GM13977 (cell line): ENCODE measurements around the gene CTSZ.

Experiments
- DNase-seq: peaks from one replicate; pipeline ENCODE4 v3.0.0; 2012; ENCODE audit warnings: low spot score
- in situ Hi-C: fragments of 300-500 bp; cut with MboI; formaldehyde crosslinking; loops from one replicate; pipeline ENCODE4 v1.12.0; 2022; ENCODE audit warnings: low sequenced_read_pairs, low pct_unique_long_range_greater_than_20kb, mixed read lengths, inconsistent platforms; ENCODE audit not compliant: unreplicated experiment
- TF ChIP-seq, protein P1 (sequence below): IDR thresholded peaks from 2 replicates; pipeline ENCODE4 v1.5.1; 2012; ENCODE audit warnings: mild to moderate bottlenecking, control low read depth; ENCODE audit not compliant: insufficient read depth; ENCODE audit errors: extremely low read depth, missing control alignments

CTSZ gene

DNA sequence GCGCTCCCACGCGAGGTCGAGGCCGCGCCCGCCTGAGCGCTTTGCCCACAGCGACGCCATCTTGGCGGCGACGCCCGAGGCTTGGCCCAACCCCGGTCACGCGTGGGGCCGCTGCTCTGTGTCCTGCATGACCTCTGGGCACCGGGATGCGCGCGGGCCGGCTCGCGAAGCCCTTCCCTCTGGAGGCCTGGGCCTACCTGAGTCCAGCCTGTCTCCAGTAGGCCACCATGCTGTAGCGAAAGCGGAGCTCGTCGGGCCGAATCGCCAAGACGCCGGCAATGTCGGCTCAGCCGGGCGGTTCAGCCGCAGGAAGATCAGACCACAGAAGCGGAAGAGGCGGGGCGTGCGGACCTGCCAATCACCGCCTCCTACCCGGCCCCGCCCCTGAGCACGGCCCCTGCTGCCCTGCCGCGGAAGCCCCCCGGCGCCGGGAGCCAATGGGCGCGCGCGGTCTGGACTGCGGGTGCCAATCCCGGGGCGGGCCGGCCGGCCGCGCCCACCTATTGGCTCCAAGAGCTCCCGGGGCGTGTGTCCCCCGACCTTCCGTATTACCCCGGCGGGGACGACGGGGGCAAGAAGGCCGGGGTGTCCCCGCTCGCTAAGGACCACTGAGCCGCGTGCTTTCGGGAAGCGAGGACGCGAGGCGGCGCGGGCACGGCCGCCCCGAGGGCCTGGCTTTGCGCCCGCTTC, 25.1 kb upstream of the CTSZ start, which contains the start of gene ATP5F1E:
TSS of gene ATP5F1E (minus strand) at position 313 of the 690 bp plus-strand sequence. CDS start at position 229, 84 bp downstream.
- in situ Hi-C loops: no loop called here
- TF ChIP-seq, protein P1, sequence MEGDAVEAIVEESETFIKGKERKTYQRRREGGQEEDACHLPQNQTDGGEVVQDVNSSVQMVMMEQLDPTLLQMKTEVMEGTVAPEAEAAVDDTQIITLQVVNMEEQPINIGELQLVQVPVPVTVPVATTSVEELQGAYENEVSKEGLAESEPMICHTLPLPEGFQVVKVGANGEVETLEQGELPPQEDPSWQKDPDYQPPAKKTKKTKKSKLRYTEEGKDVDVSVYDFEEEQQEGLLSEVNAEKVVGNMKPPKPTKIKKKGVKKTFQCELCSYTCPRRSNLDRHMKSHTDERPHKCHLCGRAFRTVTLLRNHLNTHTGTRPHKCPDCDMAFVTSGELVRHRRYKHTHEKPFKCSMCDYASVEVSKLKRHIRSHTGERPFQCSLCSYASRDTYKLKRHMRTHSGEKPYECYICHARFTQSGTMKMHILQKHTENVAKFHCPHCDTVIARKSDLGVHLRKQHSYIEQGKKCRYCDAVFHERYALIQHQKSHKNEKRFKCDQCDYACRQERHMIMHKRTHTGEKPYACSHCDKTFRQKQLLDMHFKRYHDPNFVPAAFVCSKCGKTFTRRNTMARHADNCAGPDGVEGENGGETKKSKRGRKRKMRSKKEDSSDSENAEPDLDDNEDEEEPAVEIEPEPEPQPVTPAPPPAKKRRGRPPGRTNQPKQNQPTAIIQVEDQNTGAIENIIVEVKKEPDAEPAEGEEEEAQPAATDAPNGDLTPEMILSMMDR: no peak
- peak; percentile 97 for DNase-seq

DNA sequence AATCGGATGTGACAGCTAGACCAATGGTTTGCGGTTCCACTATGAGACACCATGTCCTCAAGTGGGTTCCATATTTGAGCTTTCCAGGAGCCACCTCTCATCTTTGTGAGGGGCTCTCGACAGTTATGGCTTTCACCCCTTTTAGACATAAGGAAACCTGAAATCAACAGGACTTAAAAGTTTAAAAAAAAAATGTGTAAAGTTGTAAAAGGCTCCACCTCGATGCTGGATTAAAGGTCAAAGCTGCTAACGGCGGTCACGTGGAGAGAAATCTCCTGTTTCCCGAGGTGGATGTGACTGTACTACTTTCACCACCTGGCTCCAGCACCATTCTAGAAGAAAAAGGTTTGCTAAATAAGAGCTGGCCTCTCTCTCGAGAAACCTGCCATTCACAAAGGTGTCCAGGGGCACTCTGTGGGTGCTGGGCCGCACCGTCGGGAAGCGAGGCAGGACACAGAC, 24.5 kb upstream of the CTSZ start:
- TF ChIP-seq, protein P1: no peak
- DNase-seq: no peak
- in situ Hi-C loops: no loop called here

DNA sequence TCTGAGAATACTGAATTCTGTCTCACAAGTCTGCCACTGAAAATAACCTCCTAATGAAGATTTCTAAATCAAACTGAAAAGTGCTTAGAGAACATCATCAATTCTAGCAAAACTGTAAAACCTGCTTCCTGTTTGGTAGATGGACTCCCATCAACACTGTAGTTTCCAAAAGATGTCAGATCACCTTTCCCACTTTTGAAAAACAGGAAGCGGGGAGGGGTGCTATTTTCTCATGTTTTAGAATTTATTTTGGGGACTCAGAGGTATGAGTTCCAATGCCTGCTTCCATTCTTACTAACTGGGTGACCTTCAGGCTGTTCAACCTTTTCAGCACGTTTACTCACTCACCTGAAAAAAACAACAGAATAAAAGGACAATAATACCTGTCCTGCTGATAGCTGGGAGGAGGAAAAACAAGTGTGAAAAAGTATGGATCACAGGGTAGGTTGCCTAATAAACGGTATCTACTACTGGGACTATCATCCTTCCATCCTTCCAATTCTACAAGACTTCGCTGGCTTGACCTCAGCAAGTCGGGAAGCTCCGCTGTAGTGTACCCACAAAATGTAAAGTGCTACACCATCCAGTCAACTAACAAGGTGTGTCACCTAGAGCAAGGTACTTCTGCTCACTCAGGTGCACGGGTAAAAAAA, 24.0 kb upstream of the CTSZ start:
- no peak for DNase-seq
- in situ Hi-C loops: no loop called here
- TF ChIP-seq, protein P1: no peak

DNA sequence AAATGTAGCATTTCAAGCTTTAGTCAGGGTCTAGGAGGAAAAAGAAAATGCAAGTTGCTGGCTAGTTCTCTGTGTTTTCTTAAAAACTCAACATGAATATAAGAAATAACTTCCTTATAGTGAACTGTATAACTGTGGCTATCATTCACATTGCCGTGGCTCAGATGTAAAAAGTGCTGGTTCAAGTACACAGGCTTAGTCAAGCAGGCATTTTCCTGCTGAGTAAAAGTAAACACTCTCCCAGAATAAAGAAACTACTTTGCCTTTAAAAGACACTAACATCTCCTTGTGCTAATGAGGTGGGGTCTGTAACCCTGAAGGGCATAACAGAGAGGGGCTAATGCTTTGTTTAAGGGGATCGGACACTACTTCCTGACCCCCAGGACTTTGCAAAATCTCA, 21.8 kb upstream of the CTSZ start:
- no peak for DNase-seq
- TF ChIP-seq, protein P1: no peak
- in situ Hi-C loops: no loop called here

DNA sequence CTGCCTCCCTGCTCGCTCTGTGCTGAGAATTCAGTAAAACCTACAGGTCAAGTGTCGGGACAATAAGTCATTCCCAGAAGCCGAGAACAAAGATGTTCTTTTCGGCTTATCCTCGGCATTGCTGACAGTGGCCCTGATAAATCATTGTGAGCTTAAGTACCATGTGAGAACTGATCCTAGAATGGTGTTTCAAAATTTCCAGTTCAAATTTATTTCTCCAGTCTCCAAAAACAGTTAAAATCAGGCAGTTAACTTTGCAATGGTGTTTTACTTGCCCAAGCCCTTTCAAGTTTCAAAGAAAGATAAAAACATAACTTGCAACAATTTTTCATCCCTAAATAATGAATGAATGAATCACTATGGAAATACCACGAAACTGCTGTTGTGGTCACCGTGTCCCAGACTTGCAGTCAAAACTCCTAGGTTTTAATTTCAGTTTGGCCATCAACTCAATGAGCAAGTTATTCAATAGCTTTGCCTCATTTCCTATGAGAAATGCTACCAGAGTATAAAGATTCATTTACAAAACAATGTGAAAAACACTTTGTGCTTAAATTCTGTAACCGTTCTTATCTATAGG, 20.8 kb upstream of the CTSZ start:
- DNase-seq: no peak
- TF ChIP-seq, protein P1: no peak
- in situ Hi-C loops: no loop called here

DNA sequence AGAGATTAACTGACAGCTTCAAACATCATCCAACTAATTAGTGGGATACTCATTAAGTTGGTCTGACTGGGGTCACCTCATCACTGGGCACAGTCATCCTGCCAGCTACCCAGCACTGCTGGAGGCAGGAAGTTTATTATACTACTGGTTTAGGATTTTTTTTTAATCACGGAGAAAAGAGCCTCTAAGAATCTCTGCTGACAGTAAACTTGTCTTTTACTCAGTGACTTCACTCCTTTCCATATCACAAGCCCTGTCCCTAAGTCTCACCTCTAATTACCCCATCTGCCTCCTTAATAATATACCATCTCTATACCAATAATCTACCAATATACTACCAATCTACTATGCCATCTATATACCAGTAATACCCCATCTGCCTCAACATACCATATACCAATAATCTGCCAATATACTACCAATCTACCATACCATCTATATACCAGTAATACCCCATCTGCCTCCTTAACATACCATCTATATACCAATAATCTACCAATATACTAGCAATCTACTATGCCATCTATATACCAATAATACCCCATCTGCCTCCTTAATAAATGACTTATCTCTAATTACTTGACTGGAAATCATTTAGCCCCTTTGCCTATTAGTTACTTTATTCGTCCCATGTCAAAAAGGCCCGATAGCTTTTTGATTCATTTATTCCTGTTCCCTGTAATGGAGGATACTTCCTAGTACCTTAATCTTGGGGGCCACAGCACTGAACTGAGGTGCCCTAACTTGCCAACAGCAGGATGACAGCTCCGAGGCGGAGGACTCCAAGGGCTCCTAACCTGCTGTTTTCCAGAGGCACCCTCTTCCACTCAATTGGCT, 20.1 kb upstream of the CTSZ start:
- no peak for DNase-seq
- TF ChIP-seq, protein P1: no peak
- in situ Hi-C loops: no loop called here
